NCI-H1436 treated with DMSO at 0.1 percent for 48 hours (cell line): ENCODE data around the gene ARHGAP25.

Experiments used
- DNase-seq: peaks from one replicate; lab custom pipeline; 2025; lab: John Stamatoyannopoulos, UW

ARHGAP25 gene

DNA sequence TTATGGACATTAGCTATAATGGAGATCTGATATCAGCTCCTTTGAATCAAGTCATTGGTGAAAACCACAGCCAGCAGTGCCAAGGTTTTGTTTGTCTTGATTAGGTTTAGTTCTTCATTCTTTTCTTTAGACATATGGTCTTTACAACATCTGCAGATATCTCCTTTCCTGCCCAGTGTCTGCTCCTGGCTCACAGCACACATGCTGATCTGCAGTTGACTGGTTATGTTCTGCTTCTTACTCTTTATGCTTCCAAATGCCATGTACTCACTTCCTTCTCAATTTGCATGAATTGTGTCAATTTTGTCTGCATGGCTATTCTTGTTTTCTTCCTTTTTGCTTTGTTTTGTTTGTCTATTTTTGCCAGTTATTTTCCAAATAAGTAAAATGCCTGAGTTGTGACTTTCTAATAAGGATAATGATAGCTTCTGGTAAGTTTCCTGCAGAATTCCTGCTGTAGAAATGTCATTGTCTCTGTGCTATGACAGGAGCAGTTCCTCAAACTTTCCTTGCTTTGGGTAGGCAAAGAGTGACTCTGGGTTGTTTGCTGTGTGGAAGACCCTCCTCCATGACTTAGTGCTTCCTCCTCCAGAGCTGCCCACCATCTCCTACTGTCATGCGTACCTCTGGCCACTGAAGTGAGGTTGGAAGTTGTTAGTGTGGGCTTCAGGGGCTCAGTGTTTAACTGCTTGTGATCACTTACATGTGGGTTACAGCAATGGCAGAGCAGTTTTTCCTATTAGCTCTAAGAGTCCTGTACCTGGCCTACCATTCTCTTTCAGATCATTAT lies 8.2 kb downstream of the ARHGAP25 start:
- DNase-seq = no peak

- no peak for DNase-seq
Measured at GRCh38 chr2:68743531-68743930, 8.9 kb downstream of the ARHGAP25 start.

GRCh38 chr2:68744366-68744912 lies 9.8 kb downstream of the ARHGAP25 start:
- DNase-seq = no peak

DNA sequence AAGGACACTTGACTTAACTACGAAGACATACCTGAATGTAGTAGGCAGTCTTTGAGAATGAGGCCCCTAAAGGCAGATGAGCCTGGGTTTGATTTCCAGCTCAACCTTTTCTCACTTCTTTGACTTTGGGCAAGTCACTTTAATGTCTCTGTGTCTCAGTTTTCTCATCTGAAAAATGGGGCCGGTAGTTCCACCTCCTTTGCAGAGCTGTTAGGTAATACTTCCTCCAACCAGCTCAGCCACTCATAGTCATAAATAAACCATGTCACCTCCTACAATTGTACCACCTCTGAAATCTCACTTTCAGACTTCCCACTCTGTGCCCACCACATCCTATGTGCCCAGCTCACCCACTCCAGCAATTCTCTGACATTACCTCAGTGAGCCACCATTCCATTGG lies 10.4 kb downstream of the ARHGAP25 start:
- no peak for DNase-seq

GRCh38 chr2:68746408-68746807 lies 11.8 kb downstream of the ARHGAP25 start:
- DNase-seq = no peak

- no peak for DNase-seq
Measured at GRCh38 chr2:68747413-68747812, 12.8 kb downstream of the ARHGAP25 start.

DNA sequence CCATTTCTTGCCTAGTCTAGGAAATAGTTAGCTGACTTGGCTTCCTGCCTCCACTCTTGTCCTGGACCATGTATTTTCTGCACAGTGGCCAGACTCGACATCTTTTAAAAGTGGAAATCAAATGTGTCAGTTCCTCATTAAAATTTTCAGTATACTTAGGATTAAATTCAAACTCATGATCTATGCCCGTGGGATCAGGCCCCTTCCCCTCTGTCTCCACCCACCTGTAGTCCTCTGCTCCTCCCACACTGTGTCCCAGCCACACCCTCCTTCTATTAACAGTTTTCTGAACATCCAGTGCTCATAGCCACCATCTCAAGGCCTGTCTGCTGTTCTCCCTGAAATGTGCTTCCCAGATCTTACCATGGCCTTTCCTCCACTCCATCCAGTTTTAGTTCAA lies 13.3 kb downstream of the ARHGAP25 start:
- DNase-seq = no peak

- DNase-seq = no peak
Measured at GRCh38 chr2:68748568-68748967, 14.0 kb downstream of the ARHGAP25 start.

DNA sequence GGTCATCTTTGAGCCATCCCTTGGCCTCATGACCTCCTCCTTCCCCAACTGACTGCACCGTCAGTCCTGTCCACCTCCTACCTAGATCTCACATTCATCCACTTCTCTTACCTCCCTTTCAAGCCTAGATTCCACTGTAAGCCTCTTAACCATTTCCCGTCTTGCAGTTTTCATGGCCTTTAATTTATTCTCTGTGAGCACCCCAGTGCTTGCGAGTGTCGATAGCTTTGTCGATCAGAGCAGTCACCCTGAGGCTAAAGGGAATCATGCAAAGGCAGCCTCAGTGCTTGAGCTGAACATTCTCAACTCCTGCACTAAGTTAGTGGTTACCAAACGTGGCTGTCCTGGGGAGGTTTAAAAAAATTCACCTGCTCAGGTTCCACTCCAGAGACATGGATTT lies 14.7 kb downstream of the ARHGAP25 start:
- no peak for DNase-seq

DNA sequence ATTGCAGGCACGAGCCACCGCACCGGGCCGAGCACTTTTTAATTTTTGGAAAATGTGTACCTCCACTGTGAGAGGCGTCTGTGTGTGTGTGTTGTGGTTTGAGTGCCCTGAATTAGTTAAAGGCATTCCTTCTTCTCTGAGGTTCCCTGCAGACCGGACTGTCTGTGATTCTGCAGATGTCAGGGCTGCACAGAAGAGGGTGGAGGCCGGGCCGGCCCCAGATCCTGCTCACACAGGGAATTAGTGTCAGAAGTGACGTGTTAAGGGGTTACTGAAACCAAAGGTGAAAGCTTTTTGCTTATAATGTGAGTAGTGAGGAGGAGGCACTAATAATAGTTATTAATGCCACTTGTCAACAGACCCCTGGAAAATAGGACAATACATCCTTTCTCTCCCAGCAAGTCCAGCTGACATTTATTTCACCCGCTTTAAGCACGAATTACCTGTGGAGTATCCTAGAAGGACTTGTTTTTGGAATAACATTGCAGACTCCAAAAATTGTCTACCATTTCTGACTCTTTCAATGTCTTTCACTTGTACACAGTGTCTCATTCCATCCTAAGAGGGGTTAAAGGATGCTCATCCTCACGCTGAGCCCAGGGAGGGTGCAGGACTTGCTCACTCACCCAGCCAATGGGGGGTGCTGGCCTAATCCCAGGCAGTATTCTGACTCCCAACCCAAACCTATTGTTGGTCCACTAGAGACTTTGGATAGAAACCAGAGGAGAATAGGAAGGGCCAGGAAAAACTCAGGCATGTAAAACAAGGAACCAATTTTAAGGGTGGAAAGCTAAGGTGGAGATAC lies 16.2 kb downstream of the ARHGAP25 start:
- no peak for DNase-seq

GRCh38 chr2:68751397-68752339 lies 17.1 kb downstream of the ARHGAP25 start:
- DNase-seq = peak; percentile 28

- no peak for DNase-seq
Measured at GRCh38 chr2:68753318-68753717, 18.7 kb downstream of the ARHGAP25 start.

- DNase-seq = no peak
Measured at GRCh38 chr2:68755071-68755470, 20.5 kb downstream of the ARHGAP25 start.

GRCh38 chr2:68756178-68756577 lies 21.6 kb downstream of the ARHGAP25 start:
- DNase-seq = no peak

DNA sequence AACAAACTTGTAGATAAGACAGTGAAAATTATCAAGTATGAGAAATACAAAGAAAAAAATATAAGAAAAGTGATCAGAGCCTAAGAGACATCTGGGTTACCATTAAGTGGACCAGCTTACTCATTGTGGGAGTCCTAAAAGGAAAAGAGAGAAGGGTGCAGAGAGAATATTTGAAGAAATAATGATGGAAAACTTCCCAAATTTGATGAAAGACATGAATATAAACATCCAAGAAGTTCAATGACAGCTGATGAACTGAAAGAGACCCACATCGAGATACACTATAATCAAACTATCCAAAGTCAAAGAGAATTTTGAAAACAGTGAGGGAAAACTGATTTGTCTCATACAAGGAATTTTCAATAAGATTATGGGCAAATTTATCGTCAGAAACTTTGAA lies 22.5 kb downstream of the ARHGAP25 start:
- DNase-seq = no peak

- DNase-seq = no peak
Measured at GRCh38 chr2:68762100-68762499, 27.5 kb downstream of the ARHGAP25 start.

GRCh38 chr2:68762665-68763064 lies 28.1 kb downstream of the ARHGAP25 start:
- DNase-seq = no peak

- DNase-seq = no peak
Measured at GRCh38 chr2:68764041-68764805, 29.6 kb downstream of the ARHGAP25 start.

DNA sequence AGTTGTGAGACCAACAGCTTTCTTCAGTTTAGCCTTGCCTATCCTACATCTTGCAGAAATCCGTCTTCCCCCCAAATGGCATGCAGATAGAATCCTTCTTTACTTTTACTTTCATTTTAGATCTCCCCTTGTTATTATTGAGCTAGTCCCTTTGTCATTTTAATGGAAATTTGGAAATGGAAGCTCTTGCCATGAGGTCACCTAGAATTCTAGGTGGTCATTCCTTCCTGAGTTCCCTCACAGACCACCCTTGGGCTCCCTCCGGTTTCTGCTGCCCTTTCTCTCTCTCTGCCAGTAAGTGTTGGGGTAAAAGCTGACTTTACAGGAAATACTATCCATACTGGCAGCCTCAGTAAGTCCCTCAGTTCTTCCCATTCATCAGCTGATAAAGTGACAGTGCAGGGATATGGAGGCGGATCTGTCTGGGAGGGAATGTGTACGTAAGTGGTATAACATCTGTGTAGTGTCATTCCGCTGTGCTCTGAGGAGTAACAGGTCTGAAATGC lies 30.2 kb downstream of the ARHGAP25 start:
- DNase-seq = no peak

- DNase-seq = no peak
Measured at GRCh38 chr2:68765739-68766375, 31.2 kb downstream of the ARHGAP25 start.
